Sigmoid colon (tissue), 7 donors: ENCODE results near the gene CAMK1D. TPM values are rescaled to one million over a fixed set of nuclear protein-coding genes. Genes with fewer than 3 reads are reported as not detected.
A peak's percentile ranks its signal among the peaks of the same experiment; 100 is the strongest.

Source experiments
- DNase-seq: peaks from one replicate; pipeline ENCODE4 v3.0.0-alpha.2; 2019
- H3K27ac ChIP-seq, 4 donors: fragments of 200-600 bp; sonication (generic); one replicate each; pipeline ENCODE4 v1.5.1; 2016 to 2019; ENCODE audit warnings: mild to moderate bottlenecking in 1 of 4
- H3K27me3 ChIP-seq, 3 donors: fragments of 200-600 bp; sonication (generic); one replicate each; pipeline ENCODE4 v1.5.1; 2019; ENCODE audit warnings: mild to moderate bottlenecking in 1 of 3
- H3K36me3 ChIP-seq, 4 donors: fragments of 200-600 bp; sonication (generic); one replicate each; pipeline ENCODE4 v1.5.1; 2016 to 2019
- H3K4me1 ChIP-seq, 4 donors: fragments of 200-600 bp; sonication (generic); one replicate each; pipeline ENCODE4 v1.5.1; 2017 to 2019
- H3K4me3 ChIP-seq, 4 donors: fragments of 200-600 bp; sonication (generic); one replicate each; pipeline ENCODE4 v1.5.1; 2017 to 2019; ENCODE audit warnings: mild to moderate bottlenecking in 2 of 4, moderate library complexity in 1 of 4
- H3K9me3 ChIP-seq, 4 donors: fragments of 200-600 bp in 3 of 4; sonication (generic) in 3 of 4; one replicate each; pipeline versions ENCODE4 v1.5.1 to v1.6.1; 2013 to 2019
- EP300 ChIP-seq, 4 donors: sonication (generic); formaldehyde crosslinking; IDR thresholded peaks; one replicate each; pipeline ENCODE4 v1.6.1; 2017; ENCODE audit warnings: antibody characterized with exemption in 4 of 4
- POLR2A ChIP-seq, 2 donors: fragments of 450-650 bp; IDR thresholded peaks; one replicate each; pipeline ENCODE4 v1.6.1; 2016; ENCODE audit warnings: antibody characterized with exemption in 2 of 2, mild to moderate bottlenecking in 2 of 2, moderate library complexity in 2 of 2
- POLR2AphosphoS5 ChIP-seq, 4 donors: sonication (generic); formaldehyde crosslinking; IDR thresholded peaks; one replicate each; pipeline ENCODE4 v1.6.1; 2017; ENCODE audit warnings: antibody characterized with exemption in 4 of 4
- WGBS, 2 donors: extraction: QIAGEN DNeasy Blood & Tissue Kit; methylation state at CpG; one replicate each; pipeline ENCODE4 v1.1.7; 2013; 5-methylcytosine and 5-hydroxymethylcytosine counted together
- intact Hi-C: fragments of 100-400 bp; cut with DNase I; formaldehyde crosslinking; loops from one replicate; pipeline ENCODE4 v1.15.1; 2023
- polyA plus RNA-seq, 3 donors: library from polyadenylated mRNA; stranded (reverse); fragments of 200-250 nt; gene quantifications; one replicate each; pipeline ENCODE4 v1.2.3, GENCODE V29; 2013
- total RNA-seq, 4 donors: library from RNA; depleted of rRNA; stranded (reverse); fragments of >200 nt; gene quantifications; one replicate each; pipeline ENCODE4 v1.1.0, GENCODE V29; 2016
- TF ChIP-seq, protein P1 (sequence below), 4 experiments: fragments of 450-650 bp in 3 of 4; fragments of 200-600 bp in 1 of 4; IDR thresholded peaks; one replicate each; pipeline ENCODE4 v1.5.1; 2016 to 2019; ENCODE audit warnings: antibody characterized with exemption in 4 of 4, mild to moderate bottlenecking in 3 of 4, moderate library complexity in 2 of 4
- donor health status: healthy with polysubstance abuse.
- donor health status: Bipolar disorder and iron deficiency.
- donor health status: healthy.

The CAMK1D gene
- total and polyA plus RNA-seq, 7 donors = 7.2 to 11.5 (median 8.6) TPM

GRCh38 chr10:12420530-12421120 is 71.3 kb downstream of the CAMK1D start:
- Histone ChIP-seq H3K4me1 (peaks cover 0 to 27% (median 13%) of the 10 kb centered on the region in 4 donors), H3K27me3 (no peaks in the 10 kb centered on the region), H3K27ac (peak overlapping the region in 1 of 4 donors; percentile 56), H3K4me3 (no peak overlapping the region), H3K36me3 (no peaks in the 10 kb centered on the region), H3K9me3 (no peaks in the 10 kb centered on the region)
- 58 to 83% methylated on average over 7 of the region's 7 CpGs for WGBS, 2 donors
- intact Hi-C loops = no loop called here
- TF ChIP-seq POLR2A (IDR thresholded peaks at IDR 0.05) = no peak
- no peak for TF ChIP-seq EP300 (IDR thresholded peaks at IDR 0.05)
- no peak for TF ChIP-seq POLR2AphosphoS5 (IDR thresholded peaks at IDR 0.05)
- TF ChIP-seq, protein P1, sequence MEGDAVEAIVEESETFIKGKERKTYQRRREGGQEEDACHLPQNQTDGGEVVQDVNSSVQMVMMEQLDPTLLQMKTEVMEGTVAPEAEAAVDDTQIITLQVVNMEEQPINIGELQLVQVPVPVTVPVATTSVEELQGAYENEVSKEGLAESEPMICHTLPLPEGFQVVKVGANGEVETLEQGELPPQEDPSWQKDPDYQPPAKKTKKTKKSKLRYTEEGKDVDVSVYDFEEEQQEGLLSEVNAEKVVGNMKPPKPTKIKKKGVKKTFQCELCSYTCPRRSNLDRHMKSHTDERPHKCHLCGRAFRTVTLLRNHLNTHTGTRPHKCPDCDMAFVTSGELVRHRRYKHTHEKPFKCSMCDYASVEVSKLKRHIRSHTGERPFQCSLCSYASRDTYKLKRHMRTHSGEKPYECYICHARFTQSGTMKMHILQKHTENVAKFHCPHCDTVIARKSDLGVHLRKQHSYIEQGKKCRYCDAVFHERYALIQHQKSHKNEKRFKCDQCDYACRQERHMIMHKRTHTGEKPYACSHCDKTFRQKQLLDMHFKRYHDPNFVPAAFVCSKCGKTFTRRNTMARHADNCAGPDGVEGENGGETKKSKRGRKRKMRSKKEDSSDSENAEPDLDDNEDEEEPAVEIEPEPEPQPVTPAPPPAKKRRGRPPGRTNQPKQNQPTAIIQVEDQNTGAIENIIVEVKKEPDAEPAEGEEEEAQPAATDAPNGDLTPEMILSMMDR (IDR thresholded peaks at IDR 0.05) = no peak
- no peak for DNase-seq

- no peak overlapping the region for H3K4me3 ChIP-seq
- H3K36me3 ChIP-seq = no peaks in the 10 kb centered on the region
- no peaks in the 10 kb centered on the region for H3K9me3 ChIP-seq
- no peaks in the 10 kb centered on the region for H3K27me3 ChIP-seq
- intact Hi-C loops = no loop called here
- peaks cover 0 to 16% (median 8%) of the 10 kb centered on the region in 4 donors for H3K4me1 ChIP-seq
- H3K27ac ChIP-seq = no peak overlapping the region
- 92 to 96% methylated on average over 10 of the region's 10 CpGs for WGBS, 2 donors
- TF ChIP-seq POLR2A (IDR thresholded peaks at IDR 0.05) = no peak
- no peak for TF ChIP-seq EP300 (IDR thresholded peaks at IDR 0.05)
- no peak for TF ChIP-seq POLR2AphosphoS5 (IDR thresholded peaks at IDR 0.05)
- TF ChIP-seq, protein P1 (IDR thresholded peaks at IDR 0.05) = no peak
- DNase-seq = no peak
These were observed 72.8 kb downstream of the CAMK1D start for GRCh38 chr10:12422189-12422588.

DNA sequence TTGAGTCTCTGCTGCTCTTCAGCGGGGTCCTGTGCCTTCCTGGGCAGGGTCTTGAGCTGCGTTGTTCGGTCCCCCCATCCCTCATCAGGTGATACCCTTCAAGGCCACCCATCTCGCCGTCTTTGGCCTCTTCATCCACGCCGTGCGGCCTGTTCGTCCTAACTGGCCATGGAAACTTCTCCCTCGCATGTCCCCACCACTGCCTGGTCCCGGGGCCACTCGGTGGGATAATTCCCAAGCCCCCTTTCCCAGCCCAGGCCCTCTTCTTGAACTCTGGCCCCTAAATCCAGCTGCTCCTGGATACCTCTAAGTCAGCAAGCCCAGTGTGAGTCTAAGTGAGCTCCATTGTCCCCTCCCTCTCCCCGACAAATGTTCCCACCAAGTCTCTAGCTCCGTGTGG is 74.5 kb downstream of the CAMK1D start:
- Histone ChIP-seq H3K27ac (no peak overlapping the region), H3K27me3 (no peaks in the 10 kb centered on the region), H3K36me3 (no peaks in the 10 kb centered on the region), H3K9me3 (no peaks in the 10 kb centered on the region), H3K4me3 (no peak overlapping the region), H3K4me1 (peaks cover 0 to 13% (median 4%) of the 10 kb centered on the region in 4 donors)
- WGBS, 2 donors = 96% methylated on average over 14 of the region's 14 CpGs
- TF ChIP-seq POLR2AphosphoS5 (IDR thresholded peaks at IDR 0.05) (no peak), EP300 (IDR thresholded peaks at IDR 0.05) (no peak), POLR2A (IDR thresholded peaks at IDR 0.05) (no peak)
- TF ChIP-seq, protein P1 (IDR thresholded peaks at IDR 0.05) = no peak
- intact Hi-C loops = no loop called here
- no peak for DNase-seq

DNA sequence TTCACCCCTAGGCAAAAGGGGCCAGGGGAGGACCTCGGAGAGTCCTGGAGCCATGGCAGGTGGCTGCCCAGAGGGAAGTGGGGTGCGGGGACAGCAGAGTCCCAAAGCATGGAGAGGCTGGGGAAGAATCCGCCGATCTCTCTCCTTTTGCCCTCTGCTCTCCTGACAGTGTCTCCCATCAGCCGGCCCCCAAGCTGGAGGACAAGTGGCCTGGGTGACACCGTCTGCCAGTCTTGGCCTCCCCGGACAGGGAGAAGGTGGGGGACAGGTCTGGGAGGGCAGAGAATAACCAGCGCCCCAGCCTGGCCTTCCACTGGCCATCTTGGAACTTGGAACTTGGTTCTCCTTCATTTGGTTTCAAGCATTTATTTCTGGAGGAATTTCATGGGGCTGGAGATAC is 77.9 kb downstream of the CAMK1D start:
- no peak overlapping the region for H3K27ac ChIP-seq
- H3K4me1 ChIP-seq = peaks cover 0 to 8% (median 0%) of the 10 kb centered on the region in 4 donors
- WGBS, 2 donors = 97 to 99% methylated on average over 8 of the region's 8 CpGs
- no peak overlapping the region for H3K4me3 ChIP-seq
- no peaks in the 10 kb centered on the region for H3K27me3 ChIP-seq
- H3K36me3 ChIP-seq = no peaks in the 10 kb centered on the region
- no peaks in the 10 kb centered on the region for H3K9me3 ChIP-seq
- TF ChIP-seq, protein P1 (IDR thresholded peaks at IDR 0.05) = no peak
- TF ChIP-seq POLR2A (IDR thresholded peaks at IDR 0.05) (no peak), EP300 (IDR thresholded peaks at IDR 0.05) (no peak), POLR2AphosphoS5 (IDR thresholded peaks at IDR 0.05) (no peak)
- DNase-seq = no peak
- intact Hi-C loops = no loop called here
